ENCODE data around the gene IL17C.

DNA sequence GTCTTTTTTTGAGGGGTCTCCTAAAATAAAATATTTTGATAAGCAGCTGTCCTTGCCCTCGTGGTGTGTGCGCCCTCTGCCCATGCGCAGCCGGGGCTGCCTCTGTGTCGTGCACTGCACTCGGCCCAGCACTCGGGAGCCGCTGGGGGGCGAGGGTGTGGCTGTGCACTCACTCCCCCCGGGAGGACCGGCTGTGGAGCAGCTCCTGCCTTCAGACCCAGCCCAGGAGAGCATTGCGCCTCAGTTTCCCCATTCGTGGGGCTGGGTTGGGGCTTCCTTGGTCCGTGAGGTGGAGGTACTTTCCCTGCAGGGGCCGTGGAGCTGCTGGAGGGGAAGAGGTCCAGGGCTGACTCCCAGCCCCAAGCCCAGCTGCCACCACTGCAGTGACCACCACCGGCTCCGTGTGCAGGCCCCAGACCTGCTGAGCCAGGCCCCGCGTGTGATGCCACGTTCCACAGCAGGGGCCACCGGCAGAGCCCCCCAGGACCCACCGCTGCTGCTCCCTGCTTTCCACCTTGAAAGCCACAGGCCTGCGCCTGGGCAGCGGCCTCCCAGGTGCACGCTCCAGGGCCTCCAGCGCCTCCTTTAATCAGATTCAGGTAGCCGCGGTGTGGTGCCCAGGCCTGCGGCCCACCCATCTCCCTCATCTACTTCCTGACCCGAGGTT is 6.3 kb upstream of the IL17C start:
- TF ChIP-seq, protein P1, sequence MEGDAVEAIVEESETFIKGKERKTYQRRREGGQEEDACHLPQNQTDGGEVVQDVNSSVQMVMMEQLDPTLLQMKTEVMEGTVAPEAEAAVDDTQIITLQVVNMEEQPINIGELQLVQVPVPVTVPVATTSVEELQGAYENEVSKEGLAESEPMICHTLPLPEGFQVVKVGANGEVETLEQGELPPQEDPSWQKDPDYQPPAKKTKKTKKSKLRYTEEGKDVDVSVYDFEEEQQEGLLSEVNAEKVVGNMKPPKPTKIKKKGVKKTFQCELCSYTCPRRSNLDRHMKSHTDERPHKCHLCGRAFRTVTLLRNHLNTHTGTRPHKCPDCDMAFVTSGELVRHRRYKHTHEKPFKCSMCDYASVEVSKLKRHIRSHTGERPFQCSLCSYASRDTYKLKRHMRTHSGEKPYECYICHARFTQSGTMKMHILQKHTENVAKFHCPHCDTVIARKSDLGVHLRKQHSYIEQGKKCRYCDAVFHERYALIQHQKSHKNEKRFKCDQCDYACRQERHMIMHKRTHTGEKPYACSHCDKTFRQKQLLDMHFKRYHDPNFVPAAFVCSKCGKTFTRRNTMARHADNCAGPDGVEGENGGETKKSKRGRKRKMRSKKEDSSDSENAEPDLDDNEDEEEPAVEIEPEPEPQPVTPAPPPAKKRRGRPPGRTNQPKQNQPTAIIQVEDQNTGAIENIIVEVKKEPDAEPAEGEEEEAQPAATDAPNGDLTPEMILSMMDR (IDR thresholded peaks at IDR 0.05; ENCODE audit: low read depth, low read length, missing input control): no peak
- no peak for TF ChIP-seq JUND (IDR thresholded peaks at IDR 0.05)
- TF ChIP-seq, protein P2, sequence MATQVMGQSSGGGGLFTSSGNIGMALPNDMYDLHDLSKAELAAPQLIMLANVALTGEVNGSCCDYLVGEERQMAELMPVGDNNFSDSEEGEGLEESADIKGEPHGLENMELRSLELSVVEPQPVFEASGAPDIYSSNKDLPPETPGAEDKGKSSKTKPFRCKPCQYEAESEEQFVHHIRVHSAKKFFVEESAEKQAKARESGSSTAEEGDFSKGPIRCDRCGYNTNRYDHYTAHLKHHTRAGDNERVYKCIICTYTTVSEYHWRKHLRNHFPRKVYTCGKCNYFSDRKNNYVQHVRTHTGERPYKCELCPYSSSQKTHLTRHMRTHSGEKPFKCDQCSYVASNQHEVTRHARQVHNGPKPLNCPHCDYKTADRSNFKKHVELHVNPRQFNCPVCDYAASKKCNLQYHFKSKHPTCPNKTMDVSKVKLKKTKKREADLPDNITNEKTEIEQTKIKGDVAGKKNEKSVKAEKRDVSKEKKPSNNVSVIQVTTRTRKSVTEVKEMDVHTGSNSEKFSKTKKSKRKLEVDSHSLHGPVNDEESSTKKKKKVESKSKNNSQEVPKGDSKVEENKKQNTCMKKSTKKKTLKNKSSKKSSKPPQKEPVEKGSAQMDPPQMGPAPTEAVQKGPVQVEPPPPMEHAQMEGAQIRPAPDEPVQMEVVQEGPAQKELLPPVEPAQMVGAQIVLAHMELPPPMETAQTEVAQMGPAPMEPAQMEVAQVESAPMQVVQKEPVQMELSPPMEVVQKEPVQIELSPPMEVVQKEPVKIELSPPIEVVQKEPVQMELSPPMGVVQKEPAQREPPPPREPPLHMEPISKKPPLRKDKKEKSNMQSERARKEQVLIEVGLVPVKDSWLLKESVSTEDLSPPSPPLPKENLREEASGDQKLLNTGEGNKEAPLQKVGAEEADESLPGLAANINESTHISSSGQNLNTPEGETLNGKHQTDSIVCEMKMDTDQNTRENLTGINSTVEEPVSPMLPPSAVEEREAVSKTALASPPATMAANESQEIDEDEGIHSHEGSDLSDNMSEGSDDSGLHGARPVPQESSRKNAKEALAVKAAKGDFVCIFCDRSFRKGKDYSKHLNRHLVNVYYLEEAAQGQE (IDR thresholded peaks at IDR 0.05): no peak
- TF ChIP-seq SP1 (IDR thresholded peaks at IDR 0.05): no peak
- TF ChIP-seq FOXA1 (IDR thresholded peaks at IDR 0.05): no peak
- TF ChIP-seq, protein P3, sequence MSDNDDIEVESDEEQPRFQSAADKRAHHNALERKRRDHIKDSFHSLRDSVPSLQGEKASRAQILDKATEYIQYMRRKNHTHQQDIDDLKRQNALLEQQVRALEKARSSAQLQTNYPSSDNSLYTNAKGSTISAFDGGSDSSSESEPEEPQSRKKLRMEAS (IDR thresholded peaks at IDR 0.05): no peak
